H9 (cell line): ENCODE results near the gene FERMT1. TPM values are rescaled to one million over a fixed set of nuclear protein-coding genes. Genes with fewer than 3 reads are reported as not detected.

ENCODE experiments used
- DNase-seq: peaks from one replicate; pipeline ENCODE4 v3.0.0-alpha.2; 2017
- H2AFZ ChIP-seq: one replicate; pipeline ENCODE4 v1.6.1; 2013; ENCODE audit warnings: mild to moderate bottlenecking, low read length, control low read depth, moderate library complexity
- H2AK5ac ChIP-seq: 2 replicates; pipeline ENCODE4 v1.6.1; 2013; ENCODE audit warnings: low read length, control low read depth, mixed read lengths; ENCODE audit not compliant: insufficient read length
- H2BK120ac ChIP-seq: one replicate; pipeline ENCODE4 v1.6.1; 2013; ENCODE audit warnings: low read depth, mild to moderate bottlenecking, low read length, control low read depth, inconsistent platforms; ENCODE audit not compliant: poor library complexity, severe bottlenecking
- H2BK12ac ChIP-seq: 2 replicates; pipeline ENCODE4 v1.6.1; 2013; ENCODE audit warnings: low read length, control low read depth, mixed read lengths, low read depth; ENCODE audit not compliant: insufficient read length
- H2BK15ac ChIP-seq: 2 replicates; pipeline ENCODE4 v1.6.1; 2013; ENCODE audit warnings: low read depth, low read length, control low read depth
- H2BK20ac ChIP-seq: one replicate; pipeline ENCODE4 v1.6.1; 2013; ENCODE audit warnings: low read depth, mild to moderate bottlenecking, low read length, control low read depth, inconsistent platforms; ENCODE audit not compliant: poor library complexity, severe bottlenecking
- H2BK5ac ChIP-seq: 2 replicates; pipeline ENCODE4 v1.6.1; 2013; ENCODE audit warnings: low read length, control low read depth, mixed read lengths; ENCODE audit not compliant: insufficient read length
- H3K14ac ChIP-seq: 2 replicates; pipeline ENCODE4 v1.6.1; 2013; ENCODE audit warnings: low read length, control low read depth; ENCODE audit not compliant: insufficient read depth
- H3K18ac ChIP-seq: 2 replicates; pipeline ENCODE4 v1.6.1; 2013; ENCODE audit warnings: low read depth, mild to moderate bottlenecking, mixed read lengths, low read length, control low read depth; ENCODE audit not compliant: insufficient read length
- H3K23ac ChIP-seq: 2 replicates; pipeline ENCODE4 v1.6.1; 2013; ENCODE audit warnings: low read length, control low read depth, mixed read lengths, low read depth; ENCODE audit not compliant: insufficient read length
- H3K23me2 ChIP-seq: 2 replicates; pipeline ENCODE4 v1.6.1; 2013; ENCODE audit warnings: low read depth, mild to moderate bottlenecking, mixed read lengths, low read length, control low read depth; ENCODE audit not compliant: insufficient read length, poor library complexity, severe bottlenecking
- H3K27ac ChIP-seq: 2 replicates; pipeline ENCODE4 v1.5.1; 2013; ENCODE audit warnings: low read length, control low read depth, mixed read lengths, low read depth; ENCODE audit not compliant: insufficient read length
- H3K27me3 ChIP-seq: 2 replicates; pipeline ENCODE4 v1.6.1; 2013; ENCODE audit warnings: low read length, control low read depth, inconsistent platforms; ENCODE audit not compliant: insufficient read depth
- H3K4ac ChIP-seq: 2 replicates; pipeline ENCODE4 v1.6.1; 2013; ENCODE audit warnings: low read depth, mild to moderate bottlenecking, control low read depth, inconsistent platforms, low read length, moderate library complexity
- H3K4me1 ChIP-seq: 2 replicates; pipeline ENCODE4 v1.6.1; 2013; ENCODE audit warnings: low read length, control low read depth, inconsistent platforms; ENCODE audit not compliant: insufficient read depth
- H3K4me2 ChIP-seq: 2 replicates; pipeline ENCODE4 v1.6.1; 2013; ENCODE audit warnings: low read length, control low read depth, mixed read lengths; ENCODE audit not compliant: insufficient read length, insufficient read depth
- H3K56ac ChIP-seq: 2 replicates; pipeline ENCODE4 v1.6.1; 2013; ENCODE audit warnings: low read depth, mild to moderate bottlenecking, mixed read lengths, low read length, control low read depth; ENCODE audit not compliant: insufficient read length
- H3K79me1 ChIP-seq: 2 replicates; pipeline ENCODE4 v1.6.1; 2013; ENCODE audit warnings: low read depth, mild to moderate bottlenecking, moderate library complexity, low read length, control low read depth, inconsistent platforms; ENCODE audit not compliant: insufficient read depth, poor library complexity, severe bottlenecking
- H3K79me2 ChIP-seq: 2 replicates; pipeline ENCODE4 v1.6.1; 2013; ENCODE audit warnings: low read length, control low read depth, inconsistent platforms; ENCODE audit not compliant: insufficient read depth
- H3K9ac ChIP-seq: 2 replicates; pipeline ENCODE4 v1.6.1; 2013; ENCODE audit warnings: low read length, control low read depth, mixed read lengths; ENCODE audit not compliant: insufficient read length; ENCODE audit errors: extremely low read depth
- H3K9me3 ChIP-seq: one replicate; pipeline ENCODE4 v1.6.1; 2013; ENCODE audit warnings: low read depth, low read length, inconsistent platforms; ENCODE audit not compliant: control insufficient read depth
- H3T11ph ChIP-seq: one replicate; pipeline ENCODE4 v1.6.1; 2013; ENCODE audit warnings: mild to moderate bottlenecking, low read length, control low read depth, inconsistent platforms
- H4K20me1 ChIP-seq: one replicate; pipeline ENCODE4 v1.6.1; 2013; ENCODE audit not compliant: control insufficient read depth, insufficient read length, insufficient read depth
- H4K5ac ChIP-seq: 2 replicates; pipeline ENCODE4 v1.6.1; 2013; ENCODE audit warnings: low read depth, mild to moderate bottlenecking, mixed read lengths, low read length, control low read depth; ENCODE audit not compliant: insufficient read length
- H4K8ac ChIP-seq: replicated peaks from 2 replicates; pipeline ENCODE4 v1.6.1; 2013; ENCODE audit warnings: low read length, control low read depth, mixed read lengths, low read depth; ENCODE audit not compliant: insufficient read length
- H4K91ac ChIP-seq: 2 replicates; pipeline ENCODE4 v1.6.1; 2013; ENCODE audit warnings: low read depth, mild to moderate bottlenecking, moderate library complexity, mixed read lengths, low read length, control low read depth; ENCODE audit not compliant: insufficient read length
- H3K27ac Mint-ChIP-seq, 3 experiments: 2 replicates in 2 of 3; 3 replicates in 1 of 3; pipeline ENCODE4 v1.8.0; 2020 to 2021; ENCODE audit warnings: mixed read lengths in 3 of 3, mild to moderate bottlenecking in 1 of 3, moderate library complexity in 1 of 3
- H3K27me3 Mint-ChIP-seq: 2 replicates; pipeline ENCODE4 v1.8.0; 2021; ENCODE audit warnings: low read depth, mild to moderate bottlenecking, moderate library complexity, mixed read lengths
- H3K36me3 Mint-ChIP-seq, 3 experiments: 2 replicates in 2 of 3; 3 replicates in 1 of 3; pipeline ENCODE4 v1.8.0; 2020 to 2021; ENCODE audit warnings: low read depth in 3 of 3, mixed read lengths in 3 of 3; ENCODE audit not compliant: insufficient read depth in 1 of 3
- H3K4me1 Mint-ChIP-seq, 2 experiments: 2 replicates each; pipeline ENCODE4 v1.8.0; 2020; ENCODE audit warnings: mixed read lengths in 2 of 2
- H3K4me3 Mint-ChIP-seq, 2 experiments: 2 replicates in 1 of 2; 3 replicates in 1 of 2; pipeline ENCODE4 v1.8.0; 2020 to 2021; ENCODE audit warnings: mild to moderate bottlenecking in 2 of 2, mixed read lengths in 2 of 2, moderate library complexity in 1 of 2
- H3K9me3 Mint-ChIP-seq, 2 experiments: 2 replicates in 1 of 2; 3 replicates in 1 of 2; pipeline ENCODE4 v1.8.0; 2020; ENCODE audit warnings: mild to moderate bottlenecking in 2 of 2, mixed read lengths in 2 of 2, moderate library complexity in 1 of 2
- CTCF ChIP-seq: fragments of 200-600 bp; sonication (generic); conservative IDR thresholded peaks from 3 replicates; pipeline ENCODE4 v1.8.0; 2021; ENCODE audit warnings: antibody characterized with exemption, mild to moderate bottlenecking
- WGBS: extraction: QIAGEN DNeasy Blood & Tissue Kit; methylation state at CpG from one replicate; pipeline ENCODE4 v1.1.7; 2013; ENCODE audit warnings: missing lambda C conversion rate, low lambda C conversion rate, mixed read lengths; ENCODE audit not compliant: insufficient read length; ENCODE audit errors: extremely low coverage; 5-methylcytosine and 5-hydroxymethylcytosine counted together
- total RNA-seq: library from RNA; stranded (reverse); gene quantifications from 2 replicates; pipeline ENCODE4 v1.2.1, GENCODE V29; 2021

FERMT1 gene
- total RNA-seq, 1 experiment from 2014 or later, result 9.6 TPM

- H3K56ac ChIP-seq, result no peak overlapping the region
- H3K27me3 Mint-ChIP-seq, result peaks cover 2% of the 10 kb centered on the region; the same call in 1 of the 2 replicates
- no peak overlapping the region for H3K23ac ChIP-seq
- no peak overlapping the region for H4K8ac ChIP-seq
- no peaks in the 10 kb centered on the region for H3K27me3 ChIP-seq
- no CpG with 5 or more reads among the region's 2 CpGs for WGBS
- H3K9ac ChIP-seq, result no peak overlapping the region
- H4K20me1 ChIP-seq, result no peaks in the 10 kb centered on the region
- no peaks in the 10 kb centered on the region for H3K9me3 Mint-ChIP-seq
- peaks cover 0 to 6% (median 5%) of the 10 kb centered on the region in 3 experiments; a peak in 3 of 7 replicates for H3K36me3 Mint-ChIP-seq
- H3K27ac ChIP-seq, result no peak overlapping the region
- H3K79me1 ChIP-seq, result no peaks in the 10 kb centered on the region
- H2BK5ac ChIP-seq, result no peak overlapping the region
- no peaks in the 10 kb centered on the region for H3K4me1 ChIP-seq
- H3K79me2 ChIP-seq, result no peaks in the 10 kb centered on the region
- no peak overlapping the region for H2AK5ac ChIP-seq
- H4K5ac ChIP-seq, result no peak overlapping the region
- no peak overlapping the region for H2BK120ac ChIP-seq
- H3K14ac ChIP-seq, result no peak overlapping the region
- no peak overlapping the region for H2AFZ ChIP-seq
- H3K18ac ChIP-seq, result no peak overlapping the region
- no peak overlapping the region for H2BK12ac ChIP-seq
- H2BK15ac ChIP-seq, result no peak overlapping the region
- no peak overlapping the region for H3K4me3 Mint-ChIP-seq
- H3T11ph ChIP-seq, result no peak overlapping the region
- no peak overlapping the region for H3K4me2 ChIP-seq
- no peak overlapping the region for H3K4ac ChIP-seq
- TF ChIP-seq CTCF, result no peak
- H3K4me1 Mint-ChIP-seq, result 0 out of 4 replicates have a peak, but pooled peaks cover 0 to 2% of the 10 kb centered on the region in 2 experiments
- H2BK20ac ChIP-seq, result no peak overlapping the region
- H3K27ac Mint-ChIP-seq, result no peak overlapping the region
- no peak overlapping the region for H4K91ac ChIP-seq
- no peak for DNase-seq
- H3K23me2 ChIP-seq, result no peaks in the 10 kb centered on the region
- no peaks in the 10 kb centered on the region for H3K9me3 ChIP-seq
These were observed 53.2 kb downstream of the FERMT1 start for GRCh38 chr20:6069669-6070068.
